Epidermal melanocyte (primary cell): Measurements from ENCODE around the gene ZC2HC1B.
A peak's percentile ranks its signal among the peaks of the same experiment; 100 is the strongest.
"Not testable (repeated sequence)": the region's sequence is repeated elsewhere in the genome, so short reads cannot be mapped to it uniquely, and the experiment has no call there.

Experiments
- DNase-seq: peaks from one replicate; pipeline ENCODE4 v3.0.0; 2011; ENCODE audit warnings: low spot score; ENCODE audit not compliant: insufficient read length

The ZC2HC1B gene

GRCh38 chr6:143864234-143864633 is at the start of gene ZC2HC1B:
ZC2HC1B (plus strand) TSS chr6:143864474; CDS start chr6:143864540, 66 bp downstream.
- DNase-seq, result no peak

- no peak for DNase-seq
Measured at GRCh38 chr6:143817621-143818020, 46.7 kb upstream of the ZC2HC1B start.

- DNase-seq, result no peak
Measured at GRCh38 chr6:143821359-143821758, 42.9 kb upstream of the ZC2HC1B start.

GRCh38 chr6:143822584-143823024 is 41.7 kb upstream of the ZC2HC1B start:
- no peak for DNase-seq

GRCh38 chr6:143823548-143823947 is 40.7 kb upstream of the ZC2HC1B start:
- no peak for DNase-seq

- no peak for DNase-seq
Measured at GRCh38 chr6:143828572-143828971, 35.7 kb upstream of the ZC2HC1B start.

- no peak for DNase-seq
Measured at GRCh38 chr6:143836150-143836549, 28.1 kb upstream of the ZC2HC1B start.

GRCh38 chr6:143838395-143838794 is 25.9 kb upstream of the ZC2HC1B start:
- no peak for DNase-seq

GRCh38 chr6:143839196-143839595 is 25.1 kb upstream of the ZC2HC1B start:
- DNase-seq, result no peak

GRCh38 chr6:143840595-143841265 is 23.5 kb upstream of the ZC2HC1B start:
- DNase-seq, result no peak

GRCh38 chr6:143842461-143842901 is 21.8 kb upstream of the ZC2HC1B start:
- DNase-seq, result peak; percentile 24

GRCh38 chr6:143842902-143843676 is 21.2 kb upstream of the ZC2HC1B start, which contains the start of gene LTV1:
LTV1 (plus strand) TSS chr6:143843338; CDS start chr6:143843478, 140 bp downstream.
- peak; percentile 92 for DNase-seq

- DNase-seq, result no peak
Measured at GRCh38 chr6:143843677-143843999, 20.6 kb upstream of the ZC2HC1B start.

GRCh38 chr6:143844006-143844405 is 20.3 kb upstream of the ZC2HC1B start:
- DNase-seq, result no peak

- no peak for DNase-seq
Measured at GRCh38 chr6:143845033-143845432, 19.2 kb upstream of the ZC2HC1B start.

GRCh38 chr6:143851706-143852105 is 12.6 kb upstream of the ZC2HC1B start:
- DNase-seq, result not testable (repeated sequence)

- not testable (repeated sequence) for DNase-seq
Measured at GRCh38 chr6:143855057-143855456, 9.2 kb upstream of the ZC2HC1B start.

GRCh38 chr6:143856762-143857161 is 7.5 kb upstream of the ZC2HC1B start:
- not testable (repeated sequence) for DNase-seq

GRCh38 chr6:143857651-143858050 is 6.6 kb upstream of the ZC2HC1B start:
- DNase-seq, result no peak

- no peak for DNase-seq
Measured at GRCh38 chr6:143859891-143860660, 4.2 kb upstream of the ZC2HC1B start.

- no peak for DNase-seq
Measured at GRCh38 chr6:143863771-143864170, 503 bp upstream of the ZC2HC1B start.

- DNase-seq, result no peak
Measured at GRCh38 chr6:143867236-143867635, 3.0 kb downstream of the ZC2HC1B start.
